ENCODE data around the gene VPS4A. TPM values are rescaled to one million over a fixed set of nuclear protein-coding genes. Genes with fewer than 3 reads are reported as not detected.

The VPS4A gene
- total and polyA plus RNA-seq, 3 donors from 2014 or later: 31.9 to 43.1 (median 39.8) TPM

DNA sequence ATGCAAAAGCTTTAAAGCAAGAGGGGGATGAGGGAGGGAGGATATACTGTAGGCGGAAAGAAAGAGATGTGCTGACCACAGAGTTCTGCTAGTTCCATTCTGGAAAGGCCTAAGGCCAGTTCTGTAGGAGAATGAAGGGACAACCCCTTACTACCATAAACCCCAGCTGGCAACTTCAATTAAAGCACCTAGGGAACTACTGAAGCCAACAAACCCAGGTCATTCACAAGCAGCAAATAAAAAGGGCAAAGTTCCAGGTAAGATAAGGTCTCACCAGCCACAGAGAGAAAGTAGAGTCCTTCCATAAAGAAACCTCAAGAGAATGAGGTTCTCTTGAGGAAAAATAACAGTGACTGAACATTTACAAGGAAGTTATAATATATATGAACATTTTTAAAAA, 61.9 kb downstream of the VPS4A start:
- TF ChIP-seq CTCF (IDR thresholded peaks at IDR 0.05): no peak
- TF ChIP-seq POLR2A (IDR thresholded peaks at IDR 0.05): no peak
- Histone ChIP-seq H3K9me3 (no peaks in the 10 kb centered on the region), H3K4me1 (no peaks in the 10 kb centered on the region), H3K36me3 (ENCODE audit: low read depth, missing control alignments) (no peaks in the 10 kb centered on the region), H3K27me3 (no peaks in the 10 kb centered on the region), H3K4me3 (no peak overlapping the region), H3K27ac (no peak overlapping the region)
- DNase-seq: no peak
- WGBS, 2 donors: 86 to 92% methylated on average over 1 of the region's 1 CpG
- intact Hi-C loops (cut with DNase I; ENCODE audit: low total_unique reads): no loop called here

Other genes with a start within 250 kb of the VPS4A start
- 1 to 10 TPM; 4.7 to 7.7 TPM for gene HAS3, start 205.7 kb upstream of the VPS4A start, total RNA-seq
- 4.8 TPM for gene HAS3, start 205.7 kb upstream of the VPS4A start, polyA plus RNA-seq (ENCODE audit: insufficient read depth, low read depth, low replicate concordance)
- gene CHTF8, start 178.8 kb upstream of the VPS4A start, total RNA-seq: 100 to 1,000 TPM; 131 to 147 TPM
- 122 TPM for gene CHTF8, start 178.8 kb upstream of the VPS4A start, polyA plus RNA-seq (ENCODE audit: insufficient read depth, low read depth, low replicate concordance)
- gene UTP4, start 178.7 kb upstream of the VPS4A start, total RNA-seq: 10 to 100 TPM; 72.8 to 78.3 TPM
- 80.5 TPM for gene UTP4, start 178.7 kb upstream of the VPS4A start, polyA plus RNA-seq (ENCODE audit: insufficient read depth, low read depth, low replicate concordance)
- gene SNTB2, start 124.2 kb upstream of the VPS4A start, total RNA-seq: 10 to 100 TPM; 35.1 to 39.3 TPM
- 29.2 TPM for gene SNTB2, start 124.2 kb upstream of the VPS4A start, polyA plus RNA-seq (ENCODE audit: insufficient read depth, low read depth, low replicate concordance)
- 10 to 100 TPM; 25.7 to 27.9 TPM for gene PDF, start 19.2 kb downstream of the VPS4A start, total RNA-seq
- gene PDF, start 19.2 kb downstream of the VPS4A start, polyA plus RNA-seq (ENCODE audit: insufficient read depth, low read depth, low replicate concordance): 3.9 TPM
- 10 to 100 TPM; 90.8 to 96.6 TPM for gene COG8, start 28.2 kb downstream of the VPS4A start, total RNA-seq
- 74.1 TPM for gene COG8, start 28.2 kb downstream of the VPS4A start, polyA plus RNA-seq (ENCODE audit: insufficient read depth, low read depth, low replicate concordance)
- 10 to 100 TPM; 16.2 to 17.2 TPM for gene NIP7, start 28.4 kb downstream of the VPS4A start, total RNA-seq
- gene NIP7, start 28.4 kb downstream of the VPS4A start, polyA plus RNA-seq (ENCODE audit: insufficient read depth, low read depth, low replicate concordance): 22.4 TPM
- gene TMED6, start 40.4 kb downstream of the VPS4A start, total RNA-seq: 1 to 10 TPM in 1 of 2 donors, not detected in 1; 1.4 TPM
- gene TMED6, start 40.4 kb downstream of the VPS4A start, polyA plus RNA-seq (ENCODE audit: insufficient read depth, low read depth, low replicate concordance): 1.6 TPM
- 10 to 100 TPM; 35.2 to 36.0 TPM for gene TERF2, start 74.7 kb downstream of the VPS4A start, total RNA-seq
- 34.6 TPM for gene TERF2, start 74.7 kb downstream of the VPS4A start, polyA plus RNA-seq (ENCODE audit: insufficient read depth, low read depth, low replicate concordance)
- 10 to 100 TPM; 65.8 to 85.0 TPM for gene CYB5B, start 113.3 kb downstream of the VPS4A start, total RNA-seq
- 91.9 TPM for gene CYB5B, start 113.3 kb downstream of the VPS4A start, polyA plus RNA-seq (ENCODE audit: insufficient read depth, low read depth, low replicate concordance)

All from testis (tissue), 3 donors.